ENCODE results near the gene SPAAR.

The SPAAR gene, protein sequence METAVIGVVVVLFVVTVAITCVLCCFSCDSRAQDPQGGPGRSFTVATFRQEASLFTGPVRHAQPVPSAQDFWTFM

DNA sequence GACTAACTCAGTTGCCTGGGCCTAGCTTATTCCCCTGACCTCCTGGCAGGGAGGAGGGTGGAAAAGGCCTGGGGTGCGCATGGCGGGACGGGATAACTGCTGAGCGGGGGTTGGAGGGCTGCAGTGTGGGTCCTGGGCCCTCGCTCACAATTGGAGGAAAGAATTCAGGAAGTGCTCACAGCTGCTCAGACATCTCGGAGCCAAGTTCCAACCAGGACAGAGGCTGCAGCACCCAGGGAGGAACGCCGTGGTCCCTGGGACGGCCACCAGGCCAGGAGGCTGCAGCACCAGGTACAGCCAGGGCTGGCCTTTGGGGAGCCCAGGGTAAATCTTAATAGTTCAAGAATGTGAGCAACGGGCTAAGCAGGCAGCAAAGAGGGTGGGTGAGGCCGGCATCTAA is at the start of gene SPAAR:
Gene SPAAR, plus strand, starts transcription at position 217 of the 400 bp plus-strand sequence. CDS start 974 bp downstream, outside the sequence.
- Histone ChIP-seq H3K9ac (ENCODE audit: low read length in 5 of 5) (peak within 1 kb of the TSS; percentile 21 to 95 (median 63)), H3K27ac (ENCODE audit: low read depth, low read length) (peak within 1 kb of the TSS; percentile 99), H3K27me3 (ENCODE audit: control insufficient read depth in 5 of 5, insufficient read depth in 4 of 5, low read length in 5 of 5) (peaks cover 0 to 3% (median 0%) of the 10 kb centered on the region in 5 donors), H3K4me3 (ENCODE audit: low read depth in 1 of 5, low read length in 5 of 5) (peak within 1 kb of the TSS; percentile 33 to 77 (median 70)), H3K9me3 (ENCODE audit: control insufficient read depth in 5 of 5, low read length in 5 of 5) (no peaks in the 10 kb centered on the region), H3K4me1 (ENCODE audit: control insufficient read depth in 5 of 5, insufficient read depth in 5 of 5, low read length in 5 of 5) (peaks cover 39 to 89% (median 81%) of the 10 kb centered on the region in 5 donors), H3K36me3 (ENCODE audit: control insufficient read depth in 5 of 5, insufficient read depth in 5 of 5, low read length in 5 of 5) (no peaks in the 10 kb centered on the region)

DNA sequence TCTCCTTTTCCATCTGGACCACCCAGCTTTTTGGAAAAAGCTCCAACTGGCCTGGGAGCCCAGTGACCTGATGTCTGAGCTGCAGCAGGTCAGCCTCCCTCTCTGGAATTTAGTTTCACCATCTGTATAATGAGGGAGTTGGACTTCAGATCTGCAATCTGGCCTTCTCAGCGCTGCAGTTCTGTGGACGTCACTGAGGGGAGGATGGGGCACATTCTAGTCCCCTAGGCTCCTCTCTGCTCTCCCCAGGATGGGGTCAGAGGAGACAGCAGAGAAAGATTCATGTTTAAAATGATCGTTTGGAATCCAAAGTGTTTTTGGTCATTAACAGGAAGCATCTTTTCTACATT is 49.3 kb upstream of the SPAAR start:
- H3K4me1 ChIP-seq (ENCODE audit: control insufficient read depth in 5 of 5, insufficient read depth in 5 of 5, low read length in 5 of 5): peaks cover 0 to 15% (median 0%) of the 10 kb centered on the region in 5 donors
- no peaks in the 10 kb centered on the region for H3K9me3 ChIP-seq (ENCODE audit: control insufficient read depth in 5 of 5, low read length in 5 of 5)
- H3K9ac ChIP-seq (ENCODE audit: low read length in 5 of 5): no peak overlapping the region
- peaks cover 9 to 50% (median 33%) of the 10 kb centered on the region in 5 donors for H3K27me3 ChIP-seq (ENCODE audit: control insufficient read depth in 5 of 5, insufficient read depth in 4 of 5, low read length in 5 of 5)
- no peak overlapping the region for H3K4me3 ChIP-seq (ENCODE audit: low read depth in 1 of 5, low read length in 5 of 5)
- H3K27ac ChIP-seq (ENCODE audit: low read depth, low read length): no peak overlapping the region
- no peaks in the 10 kb centered on the region for H3K36me3 ChIP-seq (ENCODE audit: control insufficient read depth in 5 of 5, insufficient read depth in 5 of 5, low read length in 5 of 5)

DNA sequence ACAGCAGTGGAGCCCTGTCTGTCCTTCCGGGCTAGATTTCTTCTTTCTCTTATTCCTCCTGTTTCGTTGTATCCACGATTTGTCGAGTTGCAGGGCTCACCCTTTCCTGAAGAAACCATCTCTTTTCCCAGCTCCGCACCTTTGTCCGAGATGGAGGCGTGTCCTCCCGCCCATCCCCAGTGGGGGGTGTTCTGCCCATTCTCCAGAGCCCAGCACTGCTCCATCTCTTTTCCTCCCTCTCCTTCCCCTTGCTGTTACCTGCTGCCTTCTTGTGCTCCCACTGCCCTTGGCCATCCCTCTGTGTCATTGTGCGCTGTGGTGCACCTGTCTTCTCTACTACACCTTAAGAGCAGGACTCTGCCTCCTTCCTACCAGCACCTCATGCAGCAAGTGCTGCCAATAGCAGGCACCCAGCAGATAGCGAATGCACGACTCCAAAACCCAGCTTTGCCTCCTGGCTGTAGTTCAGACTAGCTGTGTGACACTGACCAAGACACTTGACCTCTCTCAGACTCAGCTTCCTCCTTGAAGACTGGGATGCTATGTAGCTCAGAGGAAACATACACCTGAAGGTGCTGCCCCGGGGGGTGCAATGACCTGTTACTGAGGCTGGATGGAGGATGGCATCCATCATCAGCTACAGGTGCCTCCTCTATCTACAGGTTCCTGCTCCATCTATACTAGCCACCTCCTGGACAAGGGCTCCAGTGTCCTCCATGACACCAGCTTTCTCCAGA is 48.0 kb upstream of the SPAAR start:
- Histone ChIP-seq H3K9ac (ENCODE audit: low read length in 5 of 5) (no peak overlapping the region), H3K9me3 (ENCODE audit: control insufficient read depth in 5 of 5, low read length in 5 of 5) (no peaks in the 10 kb centered on the region), H3K36me3 (ENCODE audit: control insufficient read depth in 5 of 5, insufficient read depth in 5 of 5, low read length in 5 of 5) (no peaks in the 10 kb centered on the region), H3K27ac (ENCODE audit: low read depth, low read length) (no peak overlapping the region), H3K4me1 (ENCODE audit: control insufficient read depth in 5 of 5, insufficient read depth in 5 of 5, low read length in 5 of 5) (peaks cover 0 to 15% (median 0%) of the 10 kb centered on the region in 5 donors), H3K27me3 (ENCODE audit: control insufficient read depth in 5 of 5, insufficient read depth in 4 of 5, low read length in 5 of 5) (peaks cover 11 to 53% (median 33%) of the 10 kb centered on the region in 5 donors), H3K4me3 (ENCODE audit: low read depth in 1 of 5, low read length in 5 of 5) (no peak overlapping the region)

DNA sequence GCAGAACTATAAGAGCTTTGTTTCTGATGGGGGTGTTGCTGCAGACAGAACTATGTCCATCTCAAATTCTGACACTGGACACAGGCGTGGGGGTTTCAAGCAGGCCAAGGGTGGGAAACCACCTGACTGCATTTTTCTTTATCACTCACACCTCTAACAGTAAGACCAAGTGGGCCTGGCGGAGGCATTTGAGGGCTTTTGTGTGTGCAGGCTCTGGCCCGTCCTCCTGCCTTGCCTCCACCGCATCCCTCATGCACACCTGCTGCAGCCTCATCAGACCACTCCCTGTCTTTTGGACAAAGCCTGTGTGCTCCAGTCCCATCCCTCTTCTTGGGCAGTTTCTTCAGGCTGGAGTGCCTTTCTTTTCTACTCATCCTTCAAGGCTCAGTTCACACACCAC is 47.0 kb upstream of the SPAAR start:
- no peak overlapping the region for H3K27ac ChIP-seq (ENCODE audit: low read depth, low read length)
- peaks cover 11 to 55% (median 33%) of the 10 kb centered on the region in 5 donors for H3K27me3 ChIP-seq (ENCODE audit: control insufficient read depth in 5 of 5, insufficient read depth in 4 of 5, low read length in 5 of 5)
- no peak overlapping the region for H3K9ac ChIP-seq (ENCODE audit: low read length in 5 of 5)
- no peak overlapping the region for H3K4me3 ChIP-seq (ENCODE audit: low read depth in 1 of 5, low read length in 5 of 5)
- peaks cover 0 to 15% (median 0%) of the 10 kb centered on the region in 5 donors for H3K4me1 ChIP-seq (ENCODE audit: control insufficient read depth in 5 of 5, insufficient read depth in 5 of 5, low read length in 5 of 5)
- no peaks in the 10 kb centered on the region for H3K9me3 ChIP-seq (ENCODE audit: control insufficient read depth in 5 of 5, low read length in 5 of 5)
- no peaks in the 10 kb centered on the region for H3K36me3 ChIP-seq (ENCODE audit: control insufficient read depth in 5 of 5, insufficient read depth in 5 of 5, low read length in 5 of 5)

DNA sequence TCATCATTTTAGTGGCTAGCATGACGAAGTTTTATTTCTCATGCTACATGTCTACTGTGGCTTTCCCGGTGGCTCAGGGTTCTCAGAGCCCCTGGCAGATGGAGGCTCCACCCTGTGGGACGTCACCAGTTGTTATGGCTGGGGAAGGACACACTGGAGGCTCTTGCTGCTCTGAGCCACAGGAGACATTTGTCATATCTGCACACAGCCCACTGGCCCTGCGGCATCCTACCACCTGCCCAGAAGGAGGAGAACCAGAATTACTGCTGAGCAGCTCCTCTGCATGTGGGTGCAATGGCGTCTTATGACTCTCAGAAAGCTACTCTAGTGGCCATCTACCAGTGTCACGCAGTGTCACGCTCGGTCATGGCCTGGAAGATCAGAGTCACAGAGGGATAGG is 45.7 kb upstream of the SPAAR start:
- H3K27me3 ChIP-seq (ENCODE audit: control insufficient read depth in 5 of 5, insufficient read depth in 4 of 5, low read length in 5 of 5): peaks cover 11 to 64% (median 39%) of the 10 kb centered on the region in 5 donors
- H3K4me3 ChIP-seq (ENCODE audit: low read depth in 1 of 5, low read length in 5 of 5): no peak overlapping the region
- no peaks in the 10 kb centered on the region for H3K36me3 ChIP-seq (ENCODE audit: control insufficient read depth in 5 of 5, insufficient read depth in 5 of 5, low read length in 5 of 5)
- peaks cover 0 to 14% (median 0%) of the 10 kb centered on the region in 5 donors for H3K4me1 ChIP-seq (ENCODE audit: control insufficient read depth in 5 of 5, insufficient read depth in 5 of 5, low read length in 5 of 5)
- no peak overlapping the region for H3K27ac ChIP-seq (ENCODE audit: low read depth, low read length)
- no peak overlapping the region for H3K9ac ChIP-seq (ENCODE audit: low read length in 5 of 5)
- no peaks in the 10 kb centered on the region for H3K9me3 ChIP-seq (ENCODE audit: control insufficient read depth in 5 of 5, low read length in 5 of 5)

DNA sequence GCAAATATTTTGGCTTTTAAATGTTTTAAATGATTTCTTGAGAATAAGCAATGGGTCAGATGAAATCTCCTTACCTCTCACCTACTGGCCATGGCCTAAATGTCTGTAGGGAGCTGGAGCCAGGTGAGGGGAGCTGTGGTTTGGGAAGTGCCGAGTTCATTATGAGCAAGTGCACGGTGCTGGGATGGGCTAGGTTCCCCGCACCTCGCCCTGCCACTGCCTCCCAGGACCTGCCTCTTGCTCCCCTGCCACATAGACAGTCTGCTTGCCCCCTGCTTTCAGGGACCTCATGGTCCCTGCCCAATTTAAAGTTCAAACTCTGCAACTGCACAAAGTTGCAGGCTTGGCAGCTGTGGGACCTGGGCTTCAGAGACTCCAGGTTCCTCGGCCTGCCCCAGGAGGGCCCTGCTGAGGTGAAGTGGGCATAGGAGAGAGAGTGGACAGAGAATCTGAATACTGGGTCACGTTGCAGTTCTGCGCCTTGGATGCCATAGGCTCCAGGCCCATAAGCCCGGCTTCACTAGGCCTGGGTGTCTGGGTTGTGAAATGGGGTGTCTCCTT is 44.5 kb upstream of the SPAAR start:
- Histone ChIP-seq H3K27ac (ENCODE audit: low read depth, low read length) (no peak overlapping the region), H3K9ac (ENCODE audit: low read length in 5 of 5) (no peak overlapping the region), H3K4me3 (ENCODE audit: low read depth in 1 of 5, low read length in 5 of 5) (no peak overlapping the region), H3K9me3 (ENCODE audit: control insufficient read depth in 5 of 5, low read length in 5 of 5) (no peaks in the 10 kb centered on the region), H3K36me3 (ENCODE audit: control insufficient read depth in 5 of 5, insufficient read depth in 5 of 5, low read length in 5 of 5) (no peaks in the 10 kb centered on the region), H3K27me3 (ENCODE audit: control insufficient read depth in 5 of 5, insufficient read depth in 4 of 5, low read length in 5 of 5) (peaks cover 11 to 71% (median 48%) of the 10 kb centered on the region in 5 donors), H3K4me1 (ENCODE audit: control insufficient read depth in 5 of 5, insufficient read depth in 5 of 5, low read length in 5 of 5) (peaks cover 0 to 6% (median 0%) of the 10 kb centered on the region in 5 donors)

DNA sequence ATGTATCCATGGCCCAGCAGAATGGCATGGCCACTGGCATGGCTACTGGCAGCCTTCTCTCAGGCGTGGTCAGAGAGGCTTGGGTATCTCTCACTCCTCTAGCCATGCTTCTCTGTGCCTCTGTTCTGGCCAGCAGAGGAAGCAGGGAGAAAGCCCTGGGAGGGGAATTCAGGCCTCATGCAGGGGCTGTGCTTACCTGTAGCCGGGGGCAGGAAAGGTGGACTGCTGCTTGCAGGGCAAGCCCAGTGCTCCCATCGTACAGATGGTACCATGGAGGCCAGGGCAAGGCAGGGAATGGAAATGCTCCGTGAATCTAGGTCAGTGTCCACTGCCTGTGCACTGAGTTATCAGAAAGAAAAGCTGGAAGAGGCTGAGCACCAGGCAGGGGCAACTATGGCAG is 41.8 kb upstream of the SPAAR start:
- peaks cover 11 to 54% (median 36%) of the 10 kb centered on the region in 5 donors for H3K27me3 ChIP-seq (ENCODE audit: control insufficient read depth in 5 of 5, insufficient read depth in 4 of 5, low read length in 5 of 5)
- no peaks in the 10 kb centered on the region for H3K36me3 ChIP-seq (ENCODE audit: control insufficient read depth in 5 of 5, insufficient read depth in 5 of 5, low read length in 5 of 5)
- no peaks in the 10 kb centered on the region for H3K9me3 ChIP-seq (ENCODE audit: control insufficient read depth in 5 of 5, low read length in 5 of 5)
- H3K9ac ChIP-seq (ENCODE audit: low read length in 5 of 5): no peak overlapping the region
- no peak overlapping the region for H3K4me3 ChIP-seq (ENCODE audit: low read depth in 1 of 5, low read length in 5 of 5)
- no peaks in the 10 kb centered on the region for H3K4me1 ChIP-seq (ENCODE audit: control insufficient read depth in 5 of 5, insufficient read depth in 5 of 5, low read length in 5 of 5)
- no peak overlapping the region for H3K27ac ChIP-seq (ENCODE audit: low read depth, low read length)

DNA sequence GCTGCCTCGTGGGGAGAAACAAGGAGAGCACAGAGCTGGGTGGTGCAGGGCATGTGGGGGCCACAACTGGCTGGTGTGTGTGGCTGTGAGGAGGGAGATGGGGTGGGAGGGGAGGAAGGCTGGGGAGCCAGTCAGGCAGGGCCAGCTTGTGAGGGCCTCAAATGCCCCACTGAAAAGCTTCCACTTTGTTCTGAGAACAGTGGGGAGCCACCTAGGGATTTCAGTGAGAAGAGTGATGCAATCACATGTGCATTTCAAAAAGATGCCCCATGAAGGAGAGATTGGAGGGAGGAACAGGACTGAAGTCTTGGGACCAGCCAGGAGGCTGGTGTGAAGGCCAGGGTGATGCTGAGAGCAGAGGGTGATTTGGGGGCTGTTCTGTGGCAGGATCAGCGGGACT is 40.4 kb upstream of the SPAAR start:
- no peaks in the 10 kb centered on the region for H3K9me3 ChIP-seq (ENCODE audit: control insufficient read depth in 5 of 5, low read length in 5 of 5)
- H3K4me1 ChIP-seq (ENCODE audit: control insufficient read depth in 5 of 5, insufficient read depth in 5 of 5, low read length in 5 of 5): no peaks in the 10 kb centered on the region
- H3K27me3 ChIP-seq (ENCODE audit: control insufficient read depth in 5 of 5, insufficient read depth in 4 of 5, low read length in 5 of 5): peaks cover 5 to 43% (median 28%) of the 10 kb centered on the region in 5 donors
- no peaks in the 10 kb centered on the region for H3K36me3 ChIP-seq (ENCODE audit: control insufficient read depth in 5 of 5, insufficient read depth in 5 of 5, low read length in 5 of 5)
- no peak overlapping the region for H3K27ac ChIP-seq (ENCODE audit: low read depth, low read length)
- no peak overlapping the region for H3K4me3 ChIP-seq (ENCODE audit: low read depth in 1 of 5, low read length in 5 of 5)
- no peak overlapping the region for H3K9ac ChIP-seq (ENCODE audit: low read length in 5 of 5)

DNA sequence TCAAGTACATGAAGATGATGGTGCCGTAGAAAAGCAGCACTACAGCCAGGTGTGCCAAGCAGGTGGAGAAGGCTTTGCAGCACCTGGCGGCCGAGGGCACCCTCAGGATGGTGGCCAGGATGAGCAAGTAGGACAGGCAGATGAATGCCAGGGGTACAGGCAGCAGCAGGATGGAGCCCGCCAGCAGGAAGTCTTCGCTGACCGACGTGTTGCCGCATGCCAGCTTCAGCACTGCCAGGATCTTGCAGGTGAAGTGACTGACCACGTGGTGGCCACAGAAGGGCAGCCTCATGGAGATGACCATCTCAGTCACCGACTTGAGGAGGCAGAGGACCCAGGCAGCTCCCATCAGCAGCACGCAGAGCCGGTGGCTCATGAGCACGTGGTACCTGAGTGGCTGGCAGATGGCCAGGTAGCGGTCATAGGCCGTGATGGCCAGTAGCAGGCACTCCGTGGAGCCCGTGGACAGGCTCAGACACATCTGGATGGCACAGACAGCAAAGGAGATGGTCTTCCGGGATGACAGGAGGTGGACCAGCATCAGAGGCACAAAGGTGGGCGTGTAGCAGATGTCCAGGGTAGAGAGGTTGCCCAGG is 39.6 kb upstream of the SPAAR start:
- Histone ChIP-seq H3K27ac (ENCODE audit: low read depth, low read length) (no peak overlapping the region), H3K4me3 (ENCODE audit: low read depth in 1 of 5, low read length in 5 of 5) (no peak overlapping the region), H3K27me3 (ENCODE audit: control insufficient read depth in 5 of 5, insufficient read depth in 4 of 5, low read length in 5 of 5) (peaks cover 5 to 36% (median 21%) of the 10 kb centered on the region in 5 donors), H3K36me3 (ENCODE audit: control insufficient read depth in 5 of 5, insufficient read depth in 5 of 5, low read length in 5 of 5) (no peaks in the 10 kb centered on the region), H3K9me3 (ENCODE audit: control insufficient read depth in 5 of 5, low read length in 5 of 5) (no peaks in the 10 kb centered on the region), H3K4me1 (ENCODE audit: control insufficient read depth in 5 of 5, insufficient read depth in 5 of 5, low read length in 5 of 5) (no peaks in the 10 kb centered on the region), H3K9ac (ENCODE audit: low read length in 5 of 5) (no peak overlapping the region)

DNA sequence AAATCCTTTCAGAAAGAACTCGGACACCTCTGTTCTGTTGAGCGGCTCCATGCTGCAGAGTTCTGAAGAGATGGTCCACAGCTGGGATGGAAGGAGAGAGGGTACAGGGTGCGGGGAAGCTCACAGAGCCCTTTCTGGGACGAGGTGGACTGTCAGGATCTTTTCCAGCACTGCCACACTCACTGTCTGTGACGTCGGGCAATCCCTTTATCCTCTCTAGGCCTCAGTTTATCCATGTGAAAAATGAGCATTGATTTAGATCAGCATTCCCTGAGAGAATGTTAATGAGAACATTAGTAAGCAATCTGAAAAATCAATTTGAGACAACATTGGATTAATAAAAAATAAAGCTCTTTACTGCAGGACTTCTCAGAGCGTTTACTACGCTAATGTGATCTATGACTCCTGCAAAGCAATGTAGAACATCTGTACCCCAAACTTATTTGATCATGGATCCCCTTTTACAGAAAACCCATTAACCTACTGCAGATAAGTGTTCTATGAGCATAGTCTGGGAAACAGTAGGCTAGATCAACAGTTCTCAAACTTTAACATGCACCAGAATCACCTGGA is 38.9 kb upstream of the SPAAR start, which contains the start of gene OR13J1:
Gene OR13J1, minus strand, starts transcription at position 51 of the 573 bp plus-strand sequence. Its CDS starts 0 bp downstream, at position 51.
- H3K27me3 ChIP-seq (ENCODE audit: control insufficient read depth in 5 of 5, insufficient read depth in 4 of 5, low read length in 5 of 5): peaks cover 0 to 31% (median 15%) of the 10 kb centered on the region in 5 donors
- H3K4me1 ChIP-seq (ENCODE audit: control insufficient read depth in 5 of 5, insufficient read depth in 5 of 5, low read length in 5 of 5): no peaks in the 10 kb centered on the region
- H3K9ac ChIP-seq (ENCODE audit: low read length in 5 of 5): no peak within 1 kb of the TSS
- no peaks in the 10 kb centered on the region for H3K36me3 ChIP-seq (ENCODE audit: control insufficient read depth in 5 of 5, insufficient read depth in 5 of 5, low read length in 5 of 5)
- no peak within 1 kb of the TSS for H3K4me3 ChIP-seq (ENCODE audit: low read depth in 1 of 5, low read length in 5 of 5)
- H3K27ac ChIP-seq (ENCODE audit: low read depth, low read length): no peak within 1 kb of the TSS
- H3K9me3 ChIP-seq (ENCODE audit: control insufficient read depth in 5 of 5, low read length in 5 of 5): no peaks in the 10 kb centered on the region

Data from subcutaneous abdominal adipose tissue (tissue), 5 donors.